Activated naive CD8-positive, alpha-beta T cell treated with anti-CD3 and anti-CD28 coated beads, Interleukin-2, amount 50 U/mL, for 24 hours (primary cell): Measurements from ENCODE around the gene TANC1.

Source experiments
- ATAC-seq: fragments of 150-1000 bp; cut with Tn5 transposase; one replicate; pipeline ENCODE4 v1.10.0; 2021
- DNase-seq: peaks from one replicate; pipeline ENCODE4 v3.0.0; 2021
- H3K27ac Mint-ChIP-seq: one replicate; pipeline ENCODE4 v1.8.0; 2021; ENCODE audit warnings: mild to moderate bottlenecking, mixed read lengths
- H3K27me3 Mint-ChIP-seq: one replicate; pipeline ENCODE4 v1.8.0; 2021; ENCODE audit warnings: mixed read lengths
- H3K36me3 Mint-ChIP-seq: one replicate; pipeline ENCODE4 v1.8.0; 2021; ENCODE audit warnings: low read depth, mixed read lengths
- H3K4me1 Mint-ChIP-seq: one replicate; pipeline ENCODE4 v1.8.0; 2021; ENCODE audit warnings: mixed read lengths
- H3K4me3 Mint-ChIP-seq: one replicate; pipeline ENCODE4 v1.8.0; 2021; ENCODE audit warnings: mild to moderate bottlenecking, moderate library complexity, mixed read lengths
- H3K9me3 Mint-ChIP-seq: one replicate; pipeline ENCODE4 v1.8.0; 2021; ENCODE audit warnings: mixed read lengths

The TANC1 gene

DNA sequence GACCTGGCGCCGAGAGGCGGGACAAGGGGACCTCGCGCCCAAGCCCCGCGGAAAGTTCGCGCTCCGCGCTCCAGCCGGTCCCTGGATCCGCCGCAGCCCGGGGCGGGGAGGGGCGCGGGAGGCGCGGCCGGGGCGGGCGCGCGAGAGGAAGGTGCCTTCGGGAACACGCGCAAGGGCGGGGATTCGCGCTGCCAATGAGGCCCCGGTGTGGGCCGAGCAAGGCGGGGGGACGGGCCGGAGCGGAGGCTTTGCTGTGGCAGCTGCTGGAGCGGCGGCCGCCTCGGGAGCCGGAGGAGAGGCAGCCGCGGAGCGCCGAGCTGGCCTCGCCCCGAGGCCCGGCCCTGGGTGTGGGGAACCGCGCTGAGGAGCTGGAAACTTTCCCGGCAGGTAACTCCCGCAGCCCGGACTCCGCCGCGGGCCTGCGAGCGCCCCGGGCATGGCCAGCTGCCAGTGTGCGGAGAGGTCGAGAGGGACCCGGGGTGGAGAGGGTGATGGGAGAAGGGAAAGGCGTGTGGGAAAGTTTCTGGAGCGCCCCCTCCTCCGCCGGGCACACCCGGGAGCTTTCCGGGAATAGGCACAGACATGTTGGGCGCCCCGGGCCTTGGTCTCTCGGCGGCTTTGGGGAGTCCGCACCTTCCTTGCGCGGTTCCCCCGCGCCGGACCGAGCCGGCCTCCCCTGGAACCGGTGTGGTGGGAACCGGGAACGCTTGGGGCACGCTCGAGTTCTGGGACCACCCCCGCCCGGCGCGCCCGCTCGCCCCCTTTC, at the start of gene TANC1:
Gene TANC1 (plus strand): TSS at position 245 of the 766 bp plus-strand sequence. CDS start 97,271 bp downstream, outside the sequence.
- H3K4me1 Mint-ChIP-seq: peaks cover 14% of the 10 kb centered on the region
- ATAC-seq (peak; percentile 89), DNase-seq (peak; percentile 69)
- no peaks in the 10 kb centered on the region for H3K9me3 Mint-ChIP-seq
- no peaks in the 10 kb centered on the region for H3K36me3 Mint-ChIP-seq
- H3K27ac Mint-ChIP-seq: no peak within 1 kb of the TSS
- H3K4me3 Mint-ChIP-seq: peak within 1 kb of the TSS; percentile 72
- peaks cover 57% of the 10 kb centered on the region for H3K27me3 Mint-ChIP-seq

DNA sequence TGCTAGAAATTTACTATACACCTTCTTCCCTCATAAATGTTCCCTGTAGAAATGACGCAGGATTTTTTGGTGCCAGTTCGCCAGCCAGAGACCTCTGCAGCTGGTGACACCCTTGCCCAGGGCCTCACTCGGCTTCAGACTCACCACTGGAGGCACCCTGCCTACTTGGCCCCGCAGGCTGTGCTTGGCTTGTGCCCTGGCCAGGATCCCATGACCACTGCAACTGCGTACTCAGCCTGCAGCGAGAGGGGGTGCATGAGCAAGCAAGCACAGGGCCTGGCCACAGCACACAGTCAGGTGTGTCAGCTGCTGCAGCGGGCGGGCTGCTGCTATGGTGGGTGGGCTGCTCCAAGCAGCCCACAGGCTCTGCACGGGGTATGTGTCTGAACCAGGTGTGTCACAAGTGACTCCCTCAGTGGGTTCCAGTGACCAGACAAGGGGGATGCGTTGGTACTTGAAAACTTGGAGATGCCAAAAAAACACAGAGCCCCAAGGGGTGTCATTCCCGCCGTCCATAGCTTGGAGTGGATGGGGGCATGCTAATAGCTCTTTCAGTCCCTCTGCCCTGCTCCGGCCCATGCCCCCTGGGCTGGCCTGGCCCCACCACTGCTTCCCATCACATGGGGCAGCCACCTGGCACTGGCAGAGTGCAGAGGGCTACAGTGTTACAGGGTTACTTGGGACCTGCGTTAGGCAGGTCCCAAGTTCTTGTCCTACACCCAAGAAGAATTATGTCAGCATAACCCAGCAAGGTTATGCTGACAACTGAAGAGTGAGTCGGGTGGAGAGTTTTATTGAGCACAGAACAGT, 46.6 kb upstream of the TANC1 start:
- DNase-seq (no peak), ATAC-seq (no peak)
- H3K27ac Mint-ChIP-seq: no peak overlapping the region
- no peak overlapping the region for H3K4me3 Mint-ChIP-seq
- no peaks in the 10 kb centered on the region for H3K4me1 Mint-ChIP-seq
- no peaks in the 10 kb centered on the region for H3K36me3 Mint-ChIP-seq
- no peaks in the 10 kb centered on the region for H3K9me3 Mint-ChIP-seq
- H3K27me3 Mint-ChIP-seq: peaks cover 6% of the 10 kb centered on the region

DNA sequence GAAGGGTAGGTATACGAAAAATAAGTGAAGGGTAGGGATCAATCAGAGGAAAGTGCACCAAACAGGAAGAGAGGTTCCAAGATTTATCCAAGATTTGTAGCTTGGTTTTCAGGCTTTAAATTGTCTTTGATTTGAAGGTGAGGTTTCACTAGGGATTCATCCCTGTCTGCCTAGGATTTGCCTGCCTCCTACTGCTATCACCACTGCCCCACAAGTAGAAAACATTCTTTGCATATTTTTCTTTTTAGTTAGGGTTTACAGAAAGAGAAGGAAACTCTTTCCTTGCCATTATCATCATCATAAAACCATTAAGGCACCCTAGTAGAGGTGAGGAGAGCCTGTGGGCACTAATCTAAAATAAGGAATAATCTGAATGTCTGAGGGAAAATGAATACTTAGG, 45.8 kb upstream of the TANC1 start:
- no peaks in the 10 kb centered on the region for H3K36me3 Mint-ChIP-seq
- H3K4me3 Mint-ChIP-seq: no peak overlapping the region
- H3K27me3 Mint-ChIP-seq: peaks cover 6% of the 10 kb centered on the region
- no peak overlapping the region for H3K27ac Mint-ChIP-seq
- no peaks in the 10 kb centered on the region for H3K9me3 Mint-ChIP-seq
- no peak for ATAC-seq
- DNase-seq: no peak
- H3K4me1 Mint-ChIP-seq: no peaks in the 10 kb centered on the region

DNA sequence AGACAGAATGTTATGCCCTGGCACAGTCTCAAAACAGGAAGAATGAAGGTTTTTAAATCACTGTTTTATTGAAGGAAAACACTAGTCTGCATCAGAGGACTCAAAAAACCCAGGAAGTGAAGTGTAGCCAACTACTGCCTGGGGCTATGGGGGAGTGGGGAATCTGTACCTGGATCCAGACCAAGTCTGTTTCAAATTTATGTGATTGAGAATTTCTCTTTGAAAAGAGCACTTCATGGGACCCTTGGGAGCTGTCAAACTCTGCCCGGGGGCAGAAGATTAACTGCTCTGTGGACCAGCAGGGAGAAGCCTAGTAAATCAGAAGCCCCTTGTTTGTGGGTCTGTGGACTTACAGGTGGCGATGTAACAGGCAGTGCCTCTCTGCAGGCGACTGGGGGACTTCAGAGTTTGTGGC, 45.3 kb upstream of the TANC1 start:
- H3K4me3 Mint-ChIP-seq: no peak overlapping the region
- H3K9me3 Mint-ChIP-seq: no peaks in the 10 kb centered on the region
- no peak for DNase-seq
- no peak for ATAC-seq
- no peaks in the 10 kb centered on the region for H3K4me1 Mint-ChIP-seq
- H3K27ac Mint-ChIP-seq: no peak overlapping the region
- no peaks in the 10 kb centered on the region for H3K36me3 Mint-ChIP-seq
- peaks cover 6% of the 10 kb centered on the region for H3K27me3 Mint-ChIP-seq

DNA sequence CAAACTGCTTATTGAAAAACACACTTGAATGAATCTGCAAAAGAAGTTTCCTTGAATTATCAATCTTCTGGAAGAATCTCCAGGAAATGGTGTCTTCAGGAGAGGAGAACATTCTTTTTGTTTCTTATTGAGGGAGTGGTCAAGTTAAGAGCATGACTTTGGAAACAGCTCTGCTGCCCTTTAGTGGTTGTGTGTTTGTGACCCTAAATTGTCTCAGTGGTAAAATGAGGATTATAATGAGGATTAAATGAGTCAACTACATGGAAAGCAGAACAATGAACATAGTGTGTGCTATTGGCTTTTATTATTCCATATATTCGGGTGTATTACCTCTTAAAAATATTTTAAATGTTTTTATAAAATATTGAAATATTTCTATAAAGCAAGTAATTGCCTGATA, 44.8 kb upstream of the TANC1 start:
- H3K4me3 Mint-ChIP-seq: no peak overlapping the region
- no peak for DNase-seq
- no peaks in the 10 kb centered on the region for H3K4me1 Mint-ChIP-seq
- H3K9me3 Mint-ChIP-seq: no peaks in the 10 kb centered on the region
- no peak for ATAC-seq
- no peaks in the 10 kb centered on the region for H3K36me3 Mint-ChIP-seq
- peaks cover 6% of the 10 kb centered on the region for H3K27me3 Mint-ChIP-seq
- H3K27ac Mint-ChIP-seq: no peak overlapping the region

DNA sequence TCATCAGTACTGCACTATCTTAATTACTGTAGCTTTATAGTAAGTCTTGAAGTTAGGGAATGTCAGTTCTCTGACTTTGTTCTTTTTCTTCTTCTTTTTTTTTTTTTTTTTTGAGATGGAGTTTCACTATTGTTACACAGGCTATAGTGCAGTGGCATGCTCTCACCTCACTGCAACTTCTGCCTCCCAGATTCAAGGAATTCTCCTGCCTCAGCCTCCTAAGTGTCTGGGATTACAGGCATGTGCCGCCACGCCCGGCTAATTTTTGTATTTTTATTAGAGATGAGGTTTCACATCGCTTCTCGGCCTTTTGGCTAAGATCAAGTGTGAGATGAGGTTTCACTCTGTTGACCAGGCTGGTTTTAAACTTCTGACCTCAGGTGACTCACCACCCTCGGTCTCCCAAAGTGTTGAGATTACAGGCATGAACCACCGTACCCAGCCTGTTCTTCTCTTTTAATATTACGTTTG, 41.9 kb upstream of the TANC1 start:
- no peak overlapping the region for H3K4me3 Mint-ChIP-seq
- no peaks in the 10 kb centered on the region for H3K4me1 Mint-ChIP-seq
- no peak overlapping the region for H3K27ac Mint-ChIP-seq
- ATAC-seq: no peak
- no peaks in the 10 kb centered on the region for H3K36me3 Mint-ChIP-seq
- peaks cover 6% of the 10 kb centered on the region for H3K27me3 Mint-ChIP-seq
- DNase-seq: no peak
- H3K9me3 Mint-ChIP-seq: peaks cover 9% of the 10 kb centered on the region

DNA sequence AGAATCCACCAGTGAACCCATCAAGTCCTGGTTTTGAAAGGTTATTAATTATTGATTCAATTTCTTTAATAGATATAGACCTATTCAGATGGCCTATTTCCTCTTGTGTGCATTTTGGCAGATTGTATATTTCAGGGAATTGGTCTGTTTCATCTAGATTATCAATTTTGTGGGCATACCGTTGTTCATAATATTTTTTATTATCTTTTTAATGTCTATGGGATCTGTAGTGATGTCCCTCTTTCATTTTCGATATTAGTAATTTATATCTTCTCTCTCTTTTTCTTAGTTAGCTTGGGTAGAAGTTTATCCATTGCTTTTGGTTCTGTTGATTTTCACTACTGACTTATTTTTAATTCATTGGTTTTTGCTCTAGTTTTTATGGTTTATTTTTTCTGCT, 39.9 kb upstream of the TANC1 start:
- Mint-ChIP-seq H3K27me3 (peaks cover 4% of the 10 kb centered on the region), H3K4me3 (no peak overlapping the region), H3K4me1 (no peaks in the 10 kb centered on the region), H3K9me3 (peaks cover 9% of the 10 kb centered on the region), H3K36me3 (no peaks in the 10 kb centered on the region), H3K27ac (no peak overlapping the region)
- DNase-seq: no peak
- no peak for ATAC-seq

DNA sequence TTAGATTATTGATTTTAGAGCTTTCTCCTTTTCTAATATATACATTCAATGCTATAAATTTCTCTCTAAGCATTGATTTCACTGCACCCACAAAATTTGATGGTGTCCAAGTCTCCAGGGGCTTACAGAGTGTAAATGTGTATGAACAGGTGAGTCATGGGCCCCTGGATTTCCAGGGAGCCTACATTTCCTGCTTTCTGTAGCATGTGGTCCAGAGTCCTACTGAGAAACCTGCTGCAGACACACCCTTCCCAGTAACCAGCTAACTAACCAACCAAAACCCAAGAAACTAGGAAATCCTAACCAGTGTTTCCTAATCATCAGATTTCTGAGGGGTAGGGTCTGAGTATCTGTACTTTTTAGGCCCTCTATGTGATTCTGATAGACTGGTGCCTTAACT, 39.5 kb upstream of the TANC1 start:
- H3K36me3 Mint-ChIP-seq: no peaks in the 10 kb centered on the region
- H3K4me1 Mint-ChIP-seq: no peaks in the 10 kb centered on the region
- no peak for ATAC-seq
- no peak overlapping the region for H3K27ac Mint-ChIP-seq
- peaks cover 4% of the 10 kb centered on the region for H3K27me3 Mint-ChIP-seq
- DNase-seq: no peak
- peaks cover 9% of the 10 kb centered on the region for H3K9me3 Mint-ChIP-seq
- no peak overlapping the region for H3K4me3 Mint-ChIP-seq

DNA sequence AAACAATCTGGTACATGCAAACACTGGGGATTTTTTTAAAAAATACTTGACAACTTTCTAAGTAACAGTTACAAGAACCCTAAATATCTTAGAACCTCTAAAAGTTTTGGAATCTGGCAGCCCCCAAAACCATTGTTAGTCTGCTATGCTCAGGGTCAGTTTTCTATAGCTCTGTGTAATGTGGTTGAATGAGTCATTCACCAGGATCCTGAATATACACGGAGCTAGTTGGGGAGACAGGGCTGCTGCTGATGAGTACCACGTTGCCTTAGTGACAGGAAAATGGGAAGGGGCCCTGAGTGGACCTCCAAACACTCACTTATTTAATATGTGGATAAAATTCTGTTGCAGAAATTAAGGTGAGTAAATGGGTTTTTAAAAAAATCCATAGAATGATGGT, 36.9 kb upstream of the TANC1 start:
- Mint-ChIP-seq H3K9me3 (peaks cover 9% of the 10 kb centered on the region), H3K36me3 (no peaks in the 10 kb centered on the region), H3K27me3 (no peaks in the 10 kb centered on the region), H3K4me3 (no peak overlapping the region), H3K27ac (no peak overlapping the region), H3K4me1 (no peaks in the 10 kb centered on the region)
- ATAC-seq: no peak
- DNase-seq: no peak

DNA sequence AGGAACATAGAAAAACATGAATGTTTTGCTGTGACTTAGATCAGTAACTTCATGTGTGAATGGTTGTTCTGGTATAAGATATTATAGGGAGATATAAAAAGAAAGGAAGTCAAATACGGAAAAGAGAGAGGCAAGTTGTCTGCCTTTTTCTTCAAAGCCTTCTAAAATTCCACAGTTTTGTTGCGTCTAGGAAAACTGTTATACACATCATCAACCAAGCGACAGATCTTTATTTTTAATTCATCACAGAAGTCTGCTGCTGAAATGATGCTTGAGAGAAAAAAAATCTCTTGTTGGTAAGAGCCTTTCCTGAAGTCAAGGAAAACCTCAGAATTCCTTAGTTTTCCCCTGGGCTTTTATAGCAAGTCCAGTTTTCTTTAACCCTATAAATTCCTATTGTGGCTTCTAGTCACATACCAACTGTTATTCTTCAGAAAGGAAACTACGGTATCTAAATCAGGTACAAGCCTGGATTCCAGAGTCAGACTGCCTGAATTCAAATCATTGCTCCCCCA, 36.3 kb upstream of the TANC1 start:
- H3K4me1 Mint-ChIP-seq: no peaks in the 10 kb centered on the region
- no peak for DNase-seq
- no peak overlapping the region for H3K4me3 Mint-ChIP-seq
- no peak for ATAC-seq
- H3K27ac Mint-ChIP-seq: no peak overlapping the region
- H3K27me3 Mint-ChIP-seq: peaks cover 2% of the 10 kb centered on the region
- no peaks in the 10 kb centered on the region for H3K36me3 Mint-ChIP-seq
- H3K9me3 Mint-ChIP-seq: peaks cover 9% of the 10 kb centered on the region

DNA sequence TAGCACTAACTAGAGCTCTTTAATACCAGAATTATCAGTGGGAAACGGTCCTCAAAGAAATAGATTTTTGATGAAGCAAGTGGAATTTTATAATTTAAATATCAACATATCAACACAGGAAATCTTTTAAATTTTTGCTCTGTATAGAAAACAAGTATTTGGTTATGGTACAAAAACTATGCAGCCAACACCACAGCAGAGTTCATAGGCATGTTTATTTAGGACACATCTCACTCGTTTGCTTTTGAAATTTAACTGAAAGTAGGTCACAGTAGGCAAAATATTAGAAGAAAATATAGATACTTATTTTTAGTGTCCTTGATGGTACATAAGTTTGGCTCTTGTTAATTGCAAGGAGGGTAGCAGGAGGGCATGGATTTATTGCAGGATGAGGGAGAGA, 34.3 kb upstream of the TANC1 start:
- H3K27me3 Mint-ChIP-seq: peaks cover 2% of the 10 kb centered on the region
- no peaks in the 10 kb centered on the region for H3K4me1 Mint-ChIP-seq
- H3K27ac Mint-ChIP-seq: no peak overlapping the region
- no peak for DNase-seq
- ATAC-seq: no peak
- H3K4me3 Mint-ChIP-seq: no peak overlapping the region
- no peaks in the 10 kb centered on the region for H3K36me3 Mint-ChIP-seq
- H3K9me3 Mint-ChIP-seq: peaks cover 9% of the 10 kb centered on the region

DNA sequence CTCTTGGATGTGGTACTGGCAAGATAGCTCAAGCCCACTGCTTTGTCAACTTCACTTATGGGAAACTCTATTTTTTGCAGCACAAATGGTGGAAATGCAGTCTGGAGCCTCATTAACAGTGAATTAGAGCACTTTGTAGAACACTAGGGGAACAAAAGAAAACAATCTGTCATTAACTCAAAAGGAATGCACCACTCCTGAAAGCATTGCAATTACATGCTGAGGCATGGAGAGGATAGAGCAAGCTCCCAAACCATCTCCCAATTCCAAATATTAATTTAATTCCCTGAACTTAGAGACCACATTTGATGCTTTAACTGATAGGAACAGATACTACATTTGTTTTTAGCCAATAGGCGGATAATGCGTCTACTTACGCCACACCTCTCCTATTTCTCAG, 32.8 kb upstream of the TANC1 start:
- Mint-ChIP-seq H3K27ac (no peak overlapping the region), H3K9me3 (peaks cover 1% of the 10 kb centered on the region), H3K4me3 (no peak overlapping the region), H3K36me3 (no peaks in the 10 kb centered on the region), H3K4me1 (no peaks in the 10 kb centered on the region), H3K27me3 (peaks cover 2% of the 10 kb centered on the region)
- ATAC-seq (no peak), DNase-seq (no peak)

DNA sequence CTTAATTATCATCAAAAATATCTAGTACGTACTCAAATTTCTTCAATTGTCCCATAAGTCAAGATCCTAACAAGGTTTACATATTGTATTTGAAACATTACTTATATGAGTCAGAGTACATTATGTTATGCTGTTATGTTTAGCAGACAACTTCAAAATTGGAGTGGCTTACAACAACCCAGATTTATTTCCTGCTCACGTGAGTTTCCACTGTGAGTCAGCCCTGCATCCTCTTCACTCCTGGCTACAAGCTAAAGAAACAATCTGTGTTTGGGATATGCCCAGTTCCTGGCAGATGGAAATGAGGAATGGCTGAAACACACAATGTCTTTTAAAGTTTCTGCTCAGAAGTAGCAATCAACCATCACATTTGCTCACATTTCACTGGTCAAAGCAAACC, 31.5 kb upstream of the TANC1 start:
- Mint-ChIP-seq H3K9me3 (no peaks in the 10 kb centered on the region), H3K36me3 (no peaks in the 10 kb centered on the region), H3K4me3 (no peak overlapping the region), H3K27ac (no peak overlapping the region), H3K27me3 (peaks cover 2% of the 10 kb centered on the region), H3K4me1 (no peaks in the 10 kb centered on the region)
- ATAC-seq (no peak), DNase-seq (no peak)

DNA sequence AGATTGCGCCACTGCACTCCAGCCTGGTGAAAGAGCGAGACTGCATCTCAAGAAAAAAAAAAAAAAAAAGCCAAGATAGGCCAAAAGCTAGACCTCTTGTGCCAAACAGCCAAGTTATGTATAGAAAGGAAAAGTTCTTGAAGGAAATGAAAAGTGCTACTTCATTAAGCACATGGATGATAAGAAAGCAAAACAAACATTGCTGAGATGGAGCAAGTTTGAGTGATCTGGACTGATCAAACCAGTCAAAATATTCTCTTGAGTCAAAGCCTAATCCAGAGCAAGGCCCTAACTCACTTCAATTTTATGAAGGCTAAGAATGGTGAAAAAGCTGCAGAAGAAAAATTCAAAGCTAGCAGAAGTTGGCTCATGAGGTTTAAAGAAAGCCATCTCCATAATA, 28.1 kb upstream of the TANC1 start:
- Mint-ChIP-seq H3K27ac (no peak overlapping the region), H3K4me1 (no peaks in the 10 kb centered on the region), H3K9me3 (no peaks in the 10 kb centered on the region), H3K36me3 (no peaks in the 10 kb centered on the region), H3K4me3 (no peak overlapping the region), H3K27me3 (peaks cover 3% of the 10 kb centered on the region)
- no peak for ATAC-seq
- DNase-seq: no peak

DNA sequence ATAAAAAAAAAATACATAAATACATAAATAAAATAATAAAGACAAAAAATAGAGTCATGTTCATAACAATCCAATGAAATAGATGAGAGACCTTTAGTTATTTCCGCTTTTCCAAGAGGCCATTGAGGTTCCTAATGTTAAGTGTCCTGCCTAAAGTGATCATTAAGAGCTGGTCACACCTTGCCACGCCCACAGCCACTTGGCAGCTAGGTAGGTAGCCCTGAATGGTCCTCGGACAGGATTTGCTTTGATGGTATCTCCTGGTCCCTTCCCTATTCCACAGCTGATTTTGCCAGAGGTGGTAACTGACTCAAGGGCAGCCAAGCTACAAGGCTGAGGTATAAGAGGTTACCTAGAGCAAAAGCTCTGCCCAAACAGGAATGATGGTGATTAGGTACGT, 24.5 kb upstream of the TANC1 start:
- Mint-ChIP-seq H3K9me3 (no peaks in the 10 kb centered on the region), H3K36me3 (no peaks in the 10 kb centered on the region), H3K27me3 (peaks cover 1% of the 10 kb centered on the region), H3K4me1 (no peaks in the 10 kb centered on the region), H3K4me3 (no peak overlapping the region), H3K27ac (no peak overlapping the region)
- DNase-seq (no peak), ATAC-seq (no peak)
